Hepatocyte (in vitro differentiated cells): ENCODE results near the gene MICAL3.

Experiments
- CTCF ChIP-seq: fragments of 200-600 bp; sonication (generic); IDR thresholded peaks from 2 replicates; pipeline ENCODE4 v1.5.1; 2016; ENCODE audit warnings: antibody characterized with exemption, mild to moderate bottlenecking; ENCODE audit not compliant: poor library complexity
- EZH2 ChIP-seq: fragments of 200-600 bp; sonication (generic); IDR thresholded peaks from 2 replicates; pipeline ENCODE4 v1.6.1; 2016; ENCODE audit warnings: antibody characterized with exemption, mild to moderate bottlenecking, borderline replicate concordance
- EZH2phosphoT487 ChIP-seq: fragments of 200-600 bp; sonication (generic); IDR thresholded peaks from one replicate; pipeline ENCODE4 v1.6.1; 2018; ENCODE audit warnings: antibody characterized with exemption, mild to moderate bottlenecking, low read depth, moderate library complexity; ENCODE audit not compliant: unreplicated experiment, severe bottlenecking

GRCh38 chr22:17944256-17944655 lies 80.1 kb downstream of the MICAL3 start:
- TF ChIP-seq CTCF: no peak
- no peak for TF ChIP-seq EZH2phosphoT487
- no peak for TF ChIP-seq EZH2
